Testis (tissue), 3 donors: ENCODE results near the gene TSHZ3. TPM values are rescaled to one million over a fixed set of nuclear protein-coding genes. Genes with fewer than 3 reads are reported as not detected.

Experiments
- DNase-seq: peaks from one replicate; pipeline ENCODE4 v3.0.0-alpha.2; 2019
- H3K27ac ChIP-seq, 2 donors: fragments of 200-600 bp; sonication (generic); one replicate each; pipeline ENCODE4 v1.5.1; 2019
- H3K27me3 ChIP-seq: fragments of 200-600 bp; sonication (generic); one replicate; pipeline ENCODE4 v1.5.1; 2019
- H3K36me3 ChIP-seq: fragments of 200-600 bp; sonication (generic); one replicate; pipeline ENCODE4 v1.5.1; 2017; ENCODE audit warnings: low read depth; ENCODE audit errors: missing control alignments
- H3K4me1 ChIP-seq: fragments of 200-600 bp; sonication (generic); one replicate; pipeline ENCODE4 v1.5.1; 2019
- H3K4me3 ChIP-seq, 2 donors: fragments of 200-600 bp; sonication (generic); one replicate each; pipeline ENCODE4 v1.5.1; 2017 to 2019
- H3K9me3 ChIP-seq: fragments of 200-600 bp; sonication (generic); one replicate; pipeline ENCODE4 v1.5.1; 2017
- POLR2A ChIP-seq: fragments of 450-650 bp; IDR thresholded peaks from one replicate; pipeline ENCODE4 v1.6.1; 2017; ENCODE audit warnings: antibody characterized with exemption, mild to moderate bottlenecking, moderate library complexity
- WGBS, 2 donors: methylation state at CpG; one replicate each; pipeline ENCODE4 v1.1.5; 2018; 5-methylcytosine and 5-hydroxymethylcytosine counted together
- intact Hi-C: fragments of 100-400 bp; cut with DNase I; formaldehyde crosslinking; loops from one replicate; pipeline ENCODE4 v1.15.1; 2023; ENCODE audit warnings: low total_unique reads
- polyA plus RNA-seq: library from polyadenylated mRNA; stranded (reverse); fragments of 350-450 nt; fragmentation: Illumina TruSeq; extraction: RNeasy Lipid Tissue Mini Kit (QIAGEN cat#74804); gene quantifications from one replicate; pipeline ENCODE4 v1.2.3, GENCODE V29; 2014; ENCODE audit warnings: low read depth, low replicate concordance; ENCODE audit not compliant: insufficient read depth
- total RNA-seq, 2 donors: library from RNA; depleted of rRNA; stranded (reverse); fragments of >200 nt; gene quantifications; one replicate each; pipeline ENCODE4 v1.2.3, GENCODE V29; 2016
- TF ChIP-seq, protein P1 (sequence below), 3 experiments: fragments of 450-650 bp in 2 of 3; fragments of 200-600 bp in 1 of 3; sonication (generic) in 1 of 3; IDR thresholded peaks; one replicate each; pipeline ENCODE4 v1.5.1; 2016 to 2019; ENCODE audit warnings: antibody characterized with exemption in 3 of 3, mild to moderate bottlenecking in 2 of 3, moderate library complexity in 1 of 3

Gene TSHZ3
- total and polyA plus RNA-seq, 3 donors from 2014 or later = 6.8 to 12.7 (median 8.0) TPM

DNA sequence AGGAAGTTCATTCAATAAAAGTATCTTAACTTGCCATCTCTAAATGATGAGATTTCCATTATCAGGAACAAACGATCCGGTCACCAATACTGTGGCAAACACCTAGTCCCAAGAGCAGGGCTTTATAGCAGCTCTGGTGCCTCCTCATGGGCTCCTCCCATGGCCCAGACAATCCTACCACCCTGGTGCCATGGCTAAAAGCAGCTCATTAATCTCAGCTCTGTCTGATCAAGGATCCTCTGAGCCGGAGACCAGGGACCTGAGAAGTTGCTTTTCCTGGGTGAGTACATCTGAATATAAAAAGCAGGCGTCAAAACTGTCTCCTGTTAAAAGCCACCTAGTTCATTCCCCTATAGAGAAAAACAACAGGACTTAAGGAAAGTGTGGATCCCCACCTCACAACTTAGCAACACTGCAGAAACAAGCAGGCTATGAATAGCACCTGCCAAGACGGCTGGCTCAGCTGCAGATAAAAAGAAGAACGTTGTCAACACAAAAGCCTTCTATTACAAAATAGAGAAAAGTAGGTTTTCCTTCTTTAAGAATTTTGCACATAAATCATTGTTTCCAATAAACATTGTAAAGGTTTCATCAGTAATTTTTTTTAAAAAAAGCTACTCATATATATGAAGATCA is 30.3 kb downstream of the TSHZ3 start:
- H3K4me1 ChIP-seq = peaks cover 13% of the 10 kb centered on the region

DNA sequence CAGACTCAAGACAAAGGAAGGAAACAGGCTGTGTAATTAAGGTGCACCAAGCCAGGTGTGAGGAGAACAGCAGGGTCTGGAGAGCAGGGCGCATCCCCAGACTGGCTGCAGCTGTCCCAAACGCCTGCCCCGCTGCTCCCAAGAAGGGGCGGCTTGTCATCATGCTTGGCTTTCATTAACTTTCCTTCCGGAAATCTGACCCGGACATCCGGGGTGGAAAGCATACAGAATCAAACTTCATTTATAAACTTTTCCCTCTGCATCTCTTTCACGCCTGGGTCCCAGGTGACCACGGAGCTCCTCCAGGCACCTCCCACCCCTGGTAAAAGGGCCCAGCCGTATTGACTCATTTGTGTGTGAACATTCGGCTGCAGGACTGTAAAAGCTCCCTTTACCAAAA is 31.7 kb downstream of the TSHZ3 start:
- intact Hi-C loops = no loop called here
- no peaks in the 10 kb centered on the region for H3K9me3 ChIP-seq
- TF ChIP-seq, protein P1, sequence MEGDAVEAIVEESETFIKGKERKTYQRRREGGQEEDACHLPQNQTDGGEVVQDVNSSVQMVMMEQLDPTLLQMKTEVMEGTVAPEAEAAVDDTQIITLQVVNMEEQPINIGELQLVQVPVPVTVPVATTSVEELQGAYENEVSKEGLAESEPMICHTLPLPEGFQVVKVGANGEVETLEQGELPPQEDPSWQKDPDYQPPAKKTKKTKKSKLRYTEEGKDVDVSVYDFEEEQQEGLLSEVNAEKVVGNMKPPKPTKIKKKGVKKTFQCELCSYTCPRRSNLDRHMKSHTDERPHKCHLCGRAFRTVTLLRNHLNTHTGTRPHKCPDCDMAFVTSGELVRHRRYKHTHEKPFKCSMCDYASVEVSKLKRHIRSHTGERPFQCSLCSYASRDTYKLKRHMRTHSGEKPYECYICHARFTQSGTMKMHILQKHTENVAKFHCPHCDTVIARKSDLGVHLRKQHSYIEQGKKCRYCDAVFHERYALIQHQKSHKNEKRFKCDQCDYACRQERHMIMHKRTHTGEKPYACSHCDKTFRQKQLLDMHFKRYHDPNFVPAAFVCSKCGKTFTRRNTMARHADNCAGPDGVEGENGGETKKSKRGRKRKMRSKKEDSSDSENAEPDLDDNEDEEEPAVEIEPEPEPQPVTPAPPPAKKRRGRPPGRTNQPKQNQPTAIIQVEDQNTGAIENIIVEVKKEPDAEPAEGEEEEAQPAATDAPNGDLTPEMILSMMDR (IDR thresholded peaks at IDR 0.05) = no peak
- no peak for TF ChIP-seq POLR2A
- 59 to 71% methylated on average over 11 of the region's 11 CpGs for WGBS, 2 donors
- peaks cover 13% of the 10 kb centered on the region for H3K4me1 ChIP-seq
- no peak overlapping the region for H3K4me3 ChIP-seq
- no peak overlapping the region for H3K27ac ChIP-seq
- no peaks in the 10 kb centered on the region for H3K36me3 ChIP-seq
- DNase-seq = no peak
- H3K27me3 ChIP-seq = no peaks in the 10 kb centered on the region

More for the DNA sequence above, 30.3 kb downstream of the TSHZ3 start:
- TF ChIP-seq, protein P1 (IDR thresholded peaks at IDR 0.05) = no peak
- Histone ChIP-seq H3K27ac (no peak overlapping the region), H3K36me3 (no peaks in the 10 kb centered on the region), H3K9me3 (no peaks in the 10 kb centered on the region), H3K27me3 (no peaks in the 10 kb centered on the region), H3K4me3 (no peak overlapping the region)
- intact Hi-C loops = no loop called here
- no peak for DNase-seq
- 59 to 63% methylated on average over 6 of the region's 6 CpGs for WGBS, 2 donors

DNA sequence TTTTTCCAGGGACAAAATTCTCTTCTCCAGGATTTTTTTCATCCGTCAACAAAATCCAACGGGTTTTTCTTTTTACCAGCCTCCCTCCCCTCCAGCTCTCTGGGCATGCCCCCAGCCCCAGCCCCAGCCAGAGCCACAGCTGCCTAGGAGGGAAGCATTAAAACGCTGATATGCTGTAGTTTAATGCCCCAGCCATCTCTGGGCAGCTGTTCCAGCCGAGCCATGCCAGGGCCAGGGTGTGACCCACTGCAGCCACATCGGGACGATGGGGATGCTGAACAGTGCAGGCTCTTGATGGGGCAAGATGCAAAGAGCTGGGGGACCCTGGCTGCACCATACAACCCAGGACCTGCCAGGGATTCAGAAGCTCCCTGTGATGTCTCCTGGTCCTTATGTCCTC is 32.1 kb downstream of the TSHZ3 start:
- TF ChIP-seq POLR2A = no peak
- TF ChIP-seq, protein P1 (IDR thresholded peaks at IDR 0.05) = no peak
- DNase-seq = no peak
- H3K36me3 ChIP-seq = no peaks in the 10 kb centered on the region
- peak overlapping the region in 1 of 2 donors; percentile 41 for H3K27ac ChIP-seq
- intact Hi-C loops = no loop called here
- 50 to 66% methylated on average over 6 of the region's 6 CpGs for WGBS, 2 donors
- peaks cover 13% of the 10 kb centered on the region for H3K4me1 ChIP-seq
- no peak overlapping the region for H3K4me3 ChIP-seq
- H3K27me3 ChIP-seq = no peaks in the 10 kb centered on the region
- H3K9me3 ChIP-seq = no peaks in the 10 kb centered on the region

DNA sequence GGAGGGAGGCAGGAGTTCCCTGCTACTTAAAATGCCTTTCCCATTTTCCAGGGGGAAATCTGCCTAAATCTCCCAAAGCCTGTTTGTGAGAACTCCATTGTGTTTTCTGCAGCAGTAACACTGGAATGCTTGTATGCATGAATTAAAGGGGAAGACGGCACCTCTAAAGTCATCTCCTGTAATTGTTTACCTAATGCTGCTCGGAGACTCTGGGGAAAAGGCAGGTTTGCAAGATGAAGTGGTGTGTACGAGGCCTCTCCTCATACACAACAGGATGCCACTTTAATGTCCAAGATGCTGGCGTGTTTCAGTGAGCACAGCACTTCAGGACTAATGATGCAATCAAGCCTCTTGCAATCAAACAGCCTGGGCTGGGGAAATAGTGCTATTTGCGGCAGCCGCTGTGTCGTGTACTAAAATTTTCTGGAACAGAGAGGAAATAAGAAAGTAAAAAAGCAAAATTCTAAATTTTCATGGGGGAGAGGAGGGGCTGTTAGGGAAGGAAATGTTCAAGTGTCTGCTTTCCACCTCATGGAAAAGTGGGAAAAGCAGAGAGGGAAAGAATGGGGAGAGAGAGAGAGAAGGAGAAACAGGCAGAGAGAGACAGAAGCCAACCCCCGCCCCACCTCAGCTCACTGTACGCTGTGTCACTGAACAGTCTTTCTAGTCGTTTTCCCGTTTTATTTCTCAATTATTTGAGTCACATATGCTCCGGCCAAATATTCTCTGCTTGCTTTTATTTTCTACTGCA is 32.9 kb downstream of the TSHZ3 start:
- Histone ChIP-seq H3K27me3 (no peaks in the 10 kb centered on the region), H3K9me3 (no peaks in the 10 kb centered on the region), H3K4me1 (peaks cover 13% of the 10 kb centered on the region), H3K36me3 (no peaks in the 10 kb centered on the region), H3K27ac (peak overlapping the region in 1 of 2 donors; percentile 41), H3K4me3 (no peak overlapping the region)
- DNase-seq = peak; percentile 27
- intact Hi-C loops = no loop called here
- 48 to 58% methylated on average over 12 of the region's 12 CpGs for WGBS, 2 donors
- TF ChIP-seq, protein P1 (IDR thresholded peaks at IDR 0.05) = no peak
- no peak for TF ChIP-seq POLR2A
